Ovary (tissue), 3 donors: ENCODE results near the gene NAALADL1.

Experiments used
- EP300 ChIP-seq: sonication (generic); formaldehyde crosslinking; IDR thresholded peaks from one replicate; pipeline ENCODE4 v1.6.1; 2017; ENCODE audit warnings: antibody characterized with exemption
- POLR2A ChIP-seq: fragments of 450-650 bp; IDR thresholded peaks from one replicate; pipeline ENCODE4 v1.6.1; 2017; ENCODE audit warnings: antibody characterized with exemption, mild to moderate bottlenecking, moderate library complexity
- TF ChIP-seq, protein P1 (sequence below), 3 donors: fragments of 450-650 bp in 2 of 3; fragments of 200-600 bp in 1 of 3; IDR thresholded peaks; one replicate each; pipeline versions ENCODE4 v1.5.1 to v1.8.0; 2016 to 2022; ENCODE audit warnings: antibody characterized with exemption in 3 of 3, mild to moderate bottlenecking in 1 of 3
- donor health status: DM: no; HTN: no; CAD: no.

DNA sequence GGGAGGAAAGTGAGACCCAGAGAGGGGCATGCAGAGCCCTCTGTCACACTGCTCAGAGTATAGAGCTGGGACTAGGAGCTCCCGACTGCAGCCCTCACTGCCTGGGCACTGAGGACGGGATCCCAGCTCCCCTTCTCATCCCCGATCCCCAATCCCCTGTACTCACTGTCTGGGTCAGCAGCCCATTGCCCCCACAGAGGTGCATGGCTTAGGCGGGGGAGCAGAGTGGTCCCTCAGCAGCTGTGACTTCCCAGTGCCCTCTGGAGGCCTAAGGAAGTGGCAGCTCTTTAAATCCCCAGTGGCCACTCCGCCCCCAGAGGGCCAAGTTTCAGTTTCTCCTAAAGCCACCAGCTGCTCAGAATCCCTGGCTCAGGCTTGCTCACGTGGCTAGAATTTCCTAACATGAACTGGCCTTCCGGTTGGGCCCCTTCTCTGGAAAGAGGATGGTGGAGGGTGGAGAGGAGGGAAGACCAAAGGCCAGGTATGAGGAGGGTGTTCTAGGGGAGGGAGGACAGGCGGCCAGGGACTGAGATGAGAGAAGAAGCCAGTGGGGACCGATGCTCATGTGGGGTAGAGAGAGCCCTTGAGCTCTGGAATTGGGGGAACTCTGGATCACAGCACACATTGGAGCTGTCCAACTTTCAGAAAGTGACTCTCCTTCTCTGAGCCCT, 61.5 kb downstream of the NAALADL1 start, which contains the start of gene BATF2:
- TF ChIP-seq EP300 (no peak), POLR2A (no peak)
- TF ChIP-seq, protein P1, sequence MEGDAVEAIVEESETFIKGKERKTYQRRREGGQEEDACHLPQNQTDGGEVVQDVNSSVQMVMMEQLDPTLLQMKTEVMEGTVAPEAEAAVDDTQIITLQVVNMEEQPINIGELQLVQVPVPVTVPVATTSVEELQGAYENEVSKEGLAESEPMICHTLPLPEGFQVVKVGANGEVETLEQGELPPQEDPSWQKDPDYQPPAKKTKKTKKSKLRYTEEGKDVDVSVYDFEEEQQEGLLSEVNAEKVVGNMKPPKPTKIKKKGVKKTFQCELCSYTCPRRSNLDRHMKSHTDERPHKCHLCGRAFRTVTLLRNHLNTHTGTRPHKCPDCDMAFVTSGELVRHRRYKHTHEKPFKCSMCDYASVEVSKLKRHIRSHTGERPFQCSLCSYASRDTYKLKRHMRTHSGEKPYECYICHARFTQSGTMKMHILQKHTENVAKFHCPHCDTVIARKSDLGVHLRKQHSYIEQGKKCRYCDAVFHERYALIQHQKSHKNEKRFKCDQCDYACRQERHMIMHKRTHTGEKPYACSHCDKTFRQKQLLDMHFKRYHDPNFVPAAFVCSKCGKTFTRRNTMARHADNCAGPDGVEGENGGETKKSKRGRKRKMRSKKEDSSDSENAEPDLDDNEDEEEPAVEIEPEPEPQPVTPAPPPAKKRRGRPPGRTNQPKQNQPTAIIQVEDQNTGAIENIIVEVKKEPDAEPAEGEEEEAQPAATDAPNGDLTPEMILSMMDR (IDR thresholded peaks at IDR 0.05) = peak in 2 of 3 donors; percentile 27 to 40
